GM12878 (cell line): ENCODE results near the gene NOVA1. TPM values are rescaled to one million over a fixed set of nuclear protein-coding genes. Genes with fewer than 3 reads are reported as not detected.

Experiments
- BACH1 ChIP-seq: fragments of 450-650 bp; IDR thresholded peaks from 2 replicates; pipeline ENCODE4 v1.6.1; 2017; ENCODE audit warnings: mild to moderate bottlenecking, borderline replicate concordance
- BRCA1 ChIP-seq: IDR thresholded peaks from 2 replicates; pipeline ENCODE4 v1.6.1; 2011; ENCODE audit warnings: low read depth, low read length, improper control_type of control experiment
- CREM ChIP-seq: IDR thresholded peaks from 2 replicates; pipeline ENCODE4 v1.6.1; 2014; ENCODE audit warnings: antibody characterized with exemption, low read depth
- FOXK2 ChIP-seq: fragments of 450-650 bp; IDR thresholded peaks from 2 replicates; pipeline ENCODE4 v1.6.1; 2017; ENCODE audit warnings: mild to moderate bottlenecking, moderate library complexity
- GATAD2B ChIP-seq: fragments of 450-650 bp; conservative IDR thresholded peaks from 2 replicates; pipeline ENCODE4 v1.6.1; 2017; ENCODE audit warnings: low read depth, mild to moderate bottlenecking, moderate library complexity
- LARP7 ChIP-seq: fragments of 450-650 bp; IDR thresholded peaks from 2 replicates; pipeline ENCODE4 v1.6.1; 2017; ENCODE audit warnings: mild to moderate bottlenecking
- RCOR1 ChIP-seq: conservative IDR thresholded peaks from 2 replicates; pipeline ENCODE4 v1.6.1; 2012; ENCODE audit warnings: low read depth, low read length, improper control_type of control experiment
- TCF3 ChIP-seq: IDR thresholded peaks from 2 replicates; pipeline ENCODE4 v1.6.1; 2012; ENCODE audit warnings: low read depth, mild to moderate bottlenecking, low read length, borderline replicate concordance; ENCODE audit not compliant: insufficient read depth
- YY1 ChIP-seq: IDR thresholded peaks from 2 replicates; pipeline ENCODE4 v1.6.1; 2011; ENCODE audit warnings: low read depth, mild to moderate bottlenecking, low read length
- ZNF24 ChIP-seq: fragments of 450-650 bp; IDR thresholded peaks from 2 replicates; pipeline ENCODE4 v1.6.1; 2017; ENCODE audit warnings: antibody characterized with exemption, mild to moderate bottlenecking
- ZNF274 ChIP-seq: IDR thresholded peaks from one replicate; pipeline ENCODE4 v1.8.0; 2011; ENCODE audit not compliant: insufficient read length, insufficient read depth
- polyA plus RNA-seq, 11 experiments: library from polyadenylated mRNA; depleted of rRNA in 4 of 11; unstranded in 6 of 11; stranded (reverse) in 5 of 11; fragments of >200 nt; fragmentation: Nextera tagmentation in 4 of 11; fragmentation: Illumina TruSeq in 1 of 11; extraction: Ambion mirVana in 4 of 11; extraction: Trizol in 1 of 11; gene quantifications; 1 replicate in 1 of 11; 2 replicates in 10 of 11; pipeline versions ENCODE4 v1.2.1 to v1.2.3, GENCODE V29; 2011 to 2016; ENCODE audit warnings: inconsistent platforms in 2 of 11, missing spikeins in 2 of 11, low read depth in 1 of 11
- total RNA-seq, 4 experiments: library from RNA; depleted of rRNA in 3 of 4; stranded (reverse); fragments of >200 nt in 3 of 4; fragmentation: Illumina TruSeq in 1 of 4; extraction: Trizol in 1 of 4; gene quantifications; 2 replicates each; pipeline versions ENCODE4 v1.2.1 to v1.2.3, GENCODE V29; 2013 to 2021
- TF ChIP-seq, protein P1 (sequence below): IDR thresholded peaks from 2 replicates; pipeline ENCODE4 v1.6.1; 2012; ENCODE audit warnings: mild to moderate bottlenecking, low read depth, low read length
- TF ChIP-seq, protein P2 (sequence below): IDR thresholded peaks from 2 replicates; pipeline ENCODE4 v1.6.1; 2012; ENCODE audit warnings: low read depth, low read length, improper control_type of control experiment

Gene NOVA1
- total and polyA plus RNA-seq, 10 of the 15 experiments (the other 5 are each of a cell fraction or from before 2014, with no cell fraction given): 0.05 to 0.41 TPM; not detected in 8

DNA sequence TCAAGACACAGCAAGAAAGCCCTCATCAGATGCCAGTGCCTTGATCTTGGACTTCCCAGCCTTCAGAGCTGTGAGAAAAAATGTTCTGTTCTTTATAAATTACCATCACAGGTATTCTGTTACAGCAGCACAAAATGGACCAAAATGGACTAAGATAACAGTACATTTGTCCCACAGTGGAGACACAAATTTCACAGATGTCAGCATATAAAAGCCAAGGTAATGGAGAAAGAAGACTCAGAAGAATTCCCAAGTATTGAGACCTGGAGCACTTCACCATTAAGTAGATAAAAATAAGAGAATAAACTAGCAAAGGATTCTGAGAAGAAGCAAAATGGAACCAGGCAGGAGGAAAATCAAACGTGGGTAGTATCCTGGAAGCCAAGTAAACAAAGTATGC is 131.0 kb downstream of the NOVA1 start (continued):
- TF ChIP-seq, protein P1, sequence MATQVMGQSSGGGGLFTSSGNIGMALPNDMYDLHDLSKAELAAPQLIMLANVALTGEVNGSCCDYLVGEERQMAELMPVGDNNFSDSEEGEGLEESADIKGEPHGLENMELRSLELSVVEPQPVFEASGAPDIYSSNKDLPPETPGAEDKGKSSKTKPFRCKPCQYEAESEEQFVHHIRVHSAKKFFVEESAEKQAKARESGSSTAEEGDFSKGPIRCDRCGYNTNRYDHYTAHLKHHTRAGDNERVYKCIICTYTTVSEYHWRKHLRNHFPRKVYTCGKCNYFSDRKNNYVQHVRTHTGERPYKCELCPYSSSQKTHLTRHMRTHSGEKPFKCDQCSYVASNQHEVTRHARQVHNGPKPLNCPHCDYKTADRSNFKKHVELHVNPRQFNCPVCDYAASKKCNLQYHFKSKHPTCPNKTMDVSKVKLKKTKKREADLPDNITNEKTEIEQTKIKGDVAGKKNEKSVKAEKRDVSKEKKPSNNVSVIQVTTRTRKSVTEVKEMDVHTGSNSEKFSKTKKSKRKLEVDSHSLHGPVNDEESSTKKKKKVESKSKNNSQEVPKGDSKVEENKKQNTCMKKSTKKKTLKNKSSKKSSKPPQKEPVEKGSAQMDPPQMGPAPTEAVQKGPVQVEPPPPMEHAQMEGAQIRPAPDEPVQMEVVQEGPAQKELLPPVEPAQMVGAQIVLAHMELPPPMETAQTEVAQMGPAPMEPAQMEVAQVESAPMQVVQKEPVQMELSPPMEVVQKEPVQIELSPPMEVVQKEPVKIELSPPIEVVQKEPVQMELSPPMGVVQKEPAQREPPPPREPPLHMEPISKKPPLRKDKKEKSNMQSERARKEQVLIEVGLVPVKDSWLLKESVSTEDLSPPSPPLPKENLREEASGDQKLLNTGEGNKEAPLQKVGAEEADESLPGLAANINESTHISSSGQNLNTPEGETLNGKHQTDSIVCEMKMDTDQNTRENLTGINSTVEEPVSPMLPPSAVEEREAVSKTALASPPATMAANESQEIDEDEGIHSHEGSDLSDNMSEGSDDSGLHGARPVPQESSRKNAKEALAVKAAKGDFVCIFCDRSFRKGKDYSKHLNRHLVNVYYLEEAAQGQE: no peak
- no peak for TF ChIP-seq ZNF24
- no peak for TF ChIP-seq GATAD2B
- TF ChIP-seq CREM: no peak
- no peak for TF ChIP-seq BRCA1
- TF ChIP-seq RCOR1: no peak
- no peak for TF ChIP-seq LARP7
- TF ChIP-seq FOXK2: no peak
- TF ChIP-seq TCF3: no peak
- TF ChIP-seq YY1: no peak
- TF ChIP-seq, protein P2, sequence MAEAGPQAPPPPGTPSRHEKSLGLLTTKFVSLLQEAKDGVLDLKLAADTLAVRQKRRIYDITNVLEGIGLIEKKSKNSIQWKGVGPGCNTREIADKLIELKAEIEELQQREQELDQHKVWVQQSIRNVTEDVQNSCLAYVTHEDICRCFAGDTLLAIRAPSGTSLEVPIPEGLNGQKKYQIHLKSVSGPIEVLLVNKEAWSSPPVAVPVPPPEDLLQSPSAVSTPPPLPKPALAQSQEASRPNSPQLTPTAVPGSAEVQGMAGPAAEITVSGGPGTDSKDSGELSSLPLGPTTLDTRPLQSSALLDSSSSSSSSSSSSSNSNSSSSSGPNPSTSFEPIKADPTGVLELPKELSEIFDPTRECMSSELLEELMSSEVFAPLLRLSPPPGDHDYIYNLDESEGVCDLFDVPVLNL: no peak
- TF ChIP-seq ZNF274: no peak
- no peak for TF ChIP-seq BACH1
